Thyroid gland (tissue), 4 donors: ENCODE data around the gene WRAP73. TPM values are rescaled to one million over a fixed set of nuclear protein-coding genes. Genes with fewer than 3 reads are reported as not detected.

ENCODE experiments used
- DNase-seq, 2 donors: peaks; one replicate each; pipeline ENCODE4 v3.0.0-alpha.2; 2019
- H3K27ac ChIP-seq, 3 donors: fragments of 200-600 bp; sonication (generic); 1 replicate in 2 of 3; 2 replicates in 1 of 3; pipeline ENCODE4 v1.5.1; 2016 to 2019; ENCODE audit warnings: mild to moderate bottlenecking in 1 of 3, moderate library complexity in 1 of 3
- H3K27me3 ChIP-seq: fragments of 200-600 bp; sonication (generic); one replicate; pipeline ENCODE4 v1.5.1; 2019
- H3K36me3 ChIP-seq, 2 donors: fragments of 200-600 bp; sonication (generic); one replicate each; pipeline ENCODE4 v1.5.1; 2016 to 2019
- H3K4me1 ChIP-seq, 2 donors: fragments of 200-600 bp; sonication (generic); one replicate each; pipeline ENCODE4 v1.5.1; 2017 to 2019
- H3K4me3 ChIP-seq, 3 donors: fragments of 200-600 bp; sonication (generic); replicated peaks in 1 of 3; 1 replicate in 2 of 3; 2 replicates in 1 of 3; pipeline ENCODE4 v1.5.1; 2016; ENCODE audit warnings: mild to moderate bottlenecking in 1 of 3
- H3K9me3 ChIP-seq: fragments of 200-600 bp; sonication (generic); one replicate; pipeline ENCODE4 v1.5.1; 2017
- CTCF ChIP-seq, 6 experiments: fragments of 200-600 bp in 3 of 6; fragments of 450-650 bp in 3 of 6; sonication (generic) in 3 of 6; IDR thresholded peaks; one replicate each; pipeline ENCODE4 v1.5.1; 2016 to 2019; ENCODE audit warnings: antibody characterized with exemption in 6 of 6, mild to moderate bottlenecking in 2 of 6, inconsistent platforms in 1 of 6, moderate library complexity in 1 of 6
- POLR2A ChIP-seq, 2 donors: fragments of 450-650 bp; IDR thresholded peaks; one replicate each; pipeline ENCODE4 v1.6.1; 2017; ENCODE audit warnings: antibody characterized with exemption in 2 of 2, mild to moderate bottlenecking in 2 of 2, moderate library complexity in 1 of 2
- WGBS, 2 donors: methylation state at CpG; one replicate each; pipeline ENCODE4 v1.1.5; 2017; 5-methylcytosine and 5-hydroxymethylcytosine counted together
- intact Hi-C: fragments of 100-400 bp; cut with DNase I; formaldehyde crosslinking; loops from one replicate; pipeline ENCODE4 v1.15.1; 2023
- total RNA-seq, 4 donors: library from RNA; depleted of rRNA; stranded (reverse); fragments of >200 nt; gene quantifications; one replicate each; pipeline ENCODE4 v1.2.3, GENCODE V29; 2016

Gene WRAP73
- total RNA-seq, 4 donors from 2014 or later: 18.5 to 44.0 (median 21.0) TPM

- no peak for DNase-seq
- WGBS, 2 donors: 83 to 88% methylated on average over 10 of the region's 10 CpGs
- no peaks in the 10 kb centered on the region for H3K27me3 ChIP-seq
- H3K4me3 ChIP-seq: no peak overlapping the region
- intact Hi-C loops: no loop called here
- H3K4me1 ChIP-seq: peaks cover 11 to 14% of the 10 kb centered on the region in 2 donors
- TF ChIP-seq CTCF (IDR thresholded peaks at IDR 0.05) (no peak), POLR2A (IDR thresholded peaks at IDR 0.05) (no peak)
- H3K9me3 ChIP-seq: no peaks in the 10 kb centered on the region
- H3K36me3 ChIP-seq: peaks cover 21 to 34% of the 10 kb centered on the region in 2 donors
- no peak overlapping the region for H3K27ac ChIP-seq
These were observed 21.5 kb downstream of the WRAP73 start for GRCh38 chr1:3628445-3628844.

GRCh38 chr1:3627515-3628253 lies 22.2 kb downstream of the WRAP73 start:
- Histone ChIP-seq H3K4me3 (no peak overlapping the region), H3K27ac (no peak overlapping the region), H3K36me3 (peaks cover 21 to 30% of the 10 kb centered on the region in 2 donors), H3K9me3 (no peaks in the 10 kb centered on the region), H3K4me1 (peaks cover 19 to 20% of the 10 kb centered on the region in 2 donors), H3K27me3 (no peaks in the 10 kb centered on the region)
- intact Hi-C loops: no loop called here
- WGBS, 2 donors: 94 to 95% methylated on average over 21 to 26 of the region's 26 CpGs
- no peak for DNase-seq
- TF ChIP-seq POLR2A (IDR thresholded peaks at IDR 0.05) (no peak), CTCF (IDR thresholded peaks at IDR 0.05) (no peak)

DNA sequence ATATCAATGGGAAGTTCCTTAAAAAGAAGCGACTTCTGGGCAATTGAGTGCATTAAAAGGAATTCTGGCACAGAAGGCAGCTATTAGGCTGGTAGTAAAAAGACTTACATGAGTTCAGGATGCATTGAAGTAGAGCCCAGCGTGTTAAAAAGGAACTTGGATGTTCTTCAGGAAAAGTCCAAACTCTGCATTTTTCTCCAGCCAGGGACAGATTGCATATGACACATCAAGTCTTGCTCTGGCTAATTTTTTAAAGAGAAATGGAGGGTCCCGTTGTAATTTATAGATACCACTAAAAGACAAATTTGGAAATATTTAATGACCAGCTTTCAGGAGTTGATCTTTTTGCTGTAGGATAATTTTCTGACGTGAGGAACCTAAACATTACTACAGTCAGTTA lies 23.9 kb downstream of the WRAP73 start:
- Histone ChIP-seq H3K27me3 (no peaks in the 10 kb centered on the region), H3K27ac (no peak overlapping the region), H3K36me3 (peaks cover 21 to 30% of the 10 kb centered on the region in 2 donors), H3K4me1 (peaks cover 19 to 20% of the 10 kb centered on the region in 2 donors), H3K9me3 (no peaks in the 10 kb centered on the region), H3K4me3 (no peak overlapping the region)
- no peak for TF ChIP-seq POLR2A (IDR thresholded peaks at IDR 0.05)
- no peak for TF ChIP-seq CTCF (IDR thresholded peaks at IDR 0.05)
- intact Hi-C loops: no loop called here
- no peak for DNase-seq
- 84 to 87% methylated on average over 4 of the region's 4 CpGs for WGBS, 2 donors

- peak overlapping the region; percentile 19 to 97 (median 37) for H3K4me3 ChIP-seq
- intact Hi-C loops: no loop called here
- DNase-seq: peak; percentile 31 to 33
These were observed 24.6 kb downstream of the WRAP73 start for GRCh38 chr1:3625151-3625907.

More at GRCh38 chr1:3625151-3625907, 24.6 kb downstream of the WRAP73 start:
- Histone ChIP-seq H3K27me3 (no peaks in the 10 kb centered on the region), H3K4me1 (peaks cover 20 to 26% of the 10 kb centered on the region in 2 donors), H3K36me3 (peaks cover 21 to 30% of the 10 kb centered on the region in 2 donors), H3K27ac (peak overlapping the region in 2 of 3 donors; percentile 49 to 66), H3K9me3 (no peaks in the 10 kb centered on the region)
- TF ChIP-seq CTCF (IDR thresholded peaks at IDR 0.05) (no peak), POLR2A (IDR thresholded peaks at IDR 0.05) (no peak)
- 18 to 36% methylated on average over 6 to 13 of the region's 71 CpGs for WGBS, 2 donors
